GM12878 (cell line): ENCODE measurements around the gene TNIP1. TPM values are rescaled to one million over a fixed set of nuclear protein-coding genes. Genes with fewer than 3 reads are reported as not detected.

Source experiments
- ATAC-seq: fragments of 200-7000 bp; cut with Tn5 transposase; 3 replicates; pipeline ENCODE4 v1.9.1; 2020; ENCODE audit warnings: mild to moderate bottlenecking, moderate library complexity
- BruUV-seq: library from RNA; stranded (reverse); fragments of 400-500 nt; replicated peaks from 2 replicates; lab custom pipeline; 2021; lab: Mats Ljungman, UMichigan
- CTCF ChIA-PET: fragments of 300-600 bp; sonication (Branson Sonifier 250); formaldehyde crosslinking; extraction: SDS; loops from one replicate; lab custom pipeline; 2021; ENCODE audit warnings: inconsistent platforms; lab: Yijun Ruan, JAX
- POLR2A ChIA-PET: fragments of 350-600 bp; formaldehyde crosslinking; extraction: SDS; loops from one replicate; lab custom pipeline; 2021; ENCODE audit warnings: inconsistent platforms; lab: Charles Lee
- RAD21 ChIA-PET: fragments of 300-600 bp; sonication (Branson Sonifier 250); formaldehyde crosslinking; loops from one replicate; lab custom pipeline; 2023; ENCODE audit warnings: antibody characterized with exemption; ENCODE audit not compliant: unreplicated experiment; lab: Charles Lee
- SMC1A ChIA-PET: fragments of 300-600 bp; sonication (Branson Sonifier 250); formaldehyde crosslinking; loops from one replicate; lab custom pipeline; 2023; ENCODE audit not compliant: unreplicated experiment, uncharacterized antibody; lab: Charles Lee
- DNase-seq: peaks from one replicate; pipeline ENCODE4 v3.0.0-alpha.2; 2011; ENCODE audit warnings: low read depth, low spot score
- FAIRE-seq: peaks from 3 replicates; lab custom pipeline; 2011; peaks lifted over from hg19 to GRCh38; lab: Jason Lieb, UNC
- H2AFZ ChIP-seq: 2 replicates; pipeline ENCODE4 v1.6.0; 2011; ENCODE audit warnings: low read depth, low read length, control low read depth; ENCODE audit not compliant: control insufficient read depth
- H3K27ac ChIP-seq: 2 replicates; pipeline ENCODE4 v1.5.1; 2011; ENCODE audit warnings: control low read depth; ENCODE audit not compliant: control insufficient read depth, insufficient read depth
- H3K27me3 ChIP-seq, 2 experiments: replicated peaks in 1 of 2; 2 replicates each; pipeline versions ENCODE4 v1.6.0 to v1.6.1; 2011; ENCODE audit warnings: low read length in 1 of 2; ENCODE audit not compliant: control insufficient read depth in 2 of 2, insufficient read depth in 2 of 2
- H3K36me3 ChIP-seq, 2 experiments: 2 replicates each; pipeline ENCODE4 v1.5.1; 2011; ENCODE audit warnings: low read length in 1 of 2; ENCODE audit not compliant: control insufficient read depth in 2 of 2, insufficient read depth in 2 of 2
- H3K4me1 ChIP-seq: 2 replicates; pipeline ENCODE4 v1.6.1; 2011; ENCODE audit warnings: mild to moderate bottlenecking, low read length, moderate library complexity, mixed read lengths; ENCODE audit not compliant: control insufficient read depth, insufficient read depth
- H3K4me2 ChIP-seq: 2 replicates; pipeline ENCODE4 v1.6.0; 2011; ENCODE audit warnings: control low read depth; ENCODE audit not compliant: control insufficient read depth, insufficient read depth
- H3K4me3 ChIP-seq: fragments of 200-600 bp; sonication (generic); 2 replicates; pipeline ENCODE4 v1.5.1; 2016
- H3K79me2 ChIP-seq: 2 replicates; pipeline ENCODE4 v1.6.0; 2011; ENCODE audit warnings: low read length; ENCODE audit not compliant: control insufficient read depth, insufficient read depth
- H3K9ac ChIP-seq: 2 replicates; pipeline ENCODE4 v1.8.0; 2011; ENCODE audit warnings: low read length, control low read depth, mixed read lengths; ENCODE audit not compliant: control insufficient read depth, insufficient read depth
- H3K9me3 ChIP-seq: replicated peaks from 3 replicates; pipeline ENCODE4 v1.5.1; 2011; ENCODE audit warnings: mild to moderate bottlenecking, low read length; ENCODE audit not compliant: control insufficient read depth, insufficient read depth
- H4K20me1 ChIP-seq: 2 replicates; pipeline ENCODE4 v1.6.0; 2011; ENCODE audit not compliant: control insufficient read depth, insufficient read depth
- ATF2 ChIP-seq: IDR thresholded peaks from 2 replicates; pipeline ENCODE4 v1.6.1; 2012; ENCODE audit warnings: low read length, inconsistent platforms
- BHLHE40 ChIP-seq, 2 experiments: fragments of 450-650 bp in 1 of 2; IDR thresholded peaks; 2 replicates each; pipeline ENCODE4 v1.6.1; 2011 to 2017; ENCODE audit warnings: low read depth in 2 of 2, borderline replicate concordance in 1 of 2, improper control_type of control experiment in 1 of 2, low read length in 1 of 2, mild to moderate bottlenecking in 1 of 2
- BRCA1 ChIP-seq: IDR thresholded peaks from 2 replicates; pipeline ENCODE4 v1.6.1; 2011; ENCODE audit warnings: low read depth, low read length, improper control_type of control experiment
- CEBPB ChIP-seq, 2 experiments: fragments of 150-350 bp in 1 of 2; IDR thresholded peaks; 2 replicates each; pipeline ENCODE4 v1.6.1; 2012 to 2014; ENCODE audit warnings: low read depth in 2 of 2, low read length in 2 of 2, borderline replicate concordance in 1 of 2, inconsistent platforms in 1 of 2
- HDAC6 ChIP-seq: fragments of 200-600 bp; sonication (generic); IDR thresholded peaks from one replicate; pipeline ENCODE4 v1.8.0; 2017; ENCODE audit warnings: antibody characterized with exemption; ENCODE audit not compliant: unreplicated experiment
- JUND ChIP-seq: IDR thresholded peaks from 2 replicates; pipeline ENCODE4 v1.6.1; 2012; ENCODE audit warnings: low read depth, mild to moderate bottlenecking, low read length, improper control_type of control experiment, moderate library complexity
- MEF2A ChIP-seq: IDR thresholded peaks from 2 replicates; pipeline ENCODE4 v1.6.1; 2011; ENCODE audit warnings: low read depth, mild to moderate bottlenecking, low read length, moderate library complexity; ENCODE audit not compliant: insufficient read depth
- SMARCA5 ChIP-seq: fragments of 450-650 bp; IDR thresholded peaks from 2 replicates; pipeline ENCODE4 v1.6.1; 2017; ENCODE audit warnings: mild to moderate bottlenecking
- YBX1 ChIP-seq: fragments of 450-650 bp; IDR thresholded peaks from 2 replicates; pipeline ENCODE4 v1.6.1; 2016; ENCODE audit warnings: antibody characterized with exemption
- ZNF24 ChIP-seq: fragments of 450-650 bp; IDR thresholded peaks from 2 replicates; pipeline ENCODE4 v1.6.1; 2017; ENCODE audit warnings: antibody characterized with exemption, mild to moderate bottlenecking
- WGBS: methylation state at CpG from one replicate; pipeline ENCODE4 v1.1.6; 2016; ENCODE audit warnings: low lambda C conversion rate; ENCODE audit not compliant: insufficient replicate concordance, insufficient coverage; ENCODE audit errors: missing lambda C conversion rate; 5-methylcytosine and 5-hydroxymethylcytosine counted together
- in situ Hi-C: fragments of 300-500 bp; cut with MboI; formaldehyde crosslinking; loops from 9 replicates; pipeline ENCODE4 v1.14.3; 2018; ENCODE audit warnings: mixed read lengths
- intact Hi-C: fragments of 100-400 bp; cut with micrococcal nuclease; formaldehyde crosslinking; loops from one replicate; pipeline ENCODE4 v1.14.2; 2022; ENCODE audit not compliant: unreplicated experiment
- polyA plus RNA-seq, 11 experiments: library from polyadenylated mRNA; depleted of rRNA in 4 of 11; unstranded in 6 of 11; stranded (reverse) in 5 of 11; fragments of >200 nt; fragmentation: Nextera tagmentation in 4 of 11; fragmentation: Illumina TruSeq in 1 of 11; extraction: Ambion mirVana in 4 of 11; extraction: Trizol in 1 of 11; gene quantifications; 1 replicate in 1 of 11; 2 replicates in 10 of 11; pipeline versions ENCODE4 v1.2.1 to v1.2.3, GENCODE V29; 2011 to 2016; ENCODE audit warnings: inconsistent platforms in 2 of 11, missing spikeins in 2 of 11, low read depth in 1 of 11
- total RNA-seq, 4 experiments: library from RNA; depleted of rRNA in 3 of 4; stranded (reverse); fragments of >200 nt in 3 of 4; fragmentation: Illumina TruSeq in 1 of 4; extraction: Trizol in 1 of 4; gene quantifications; 2 replicates each; pipeline versions ENCODE4 v1.2.1 to v1.2.3, GENCODE V29; 2013 to 2021

Gene TNIP1
- total and polyA plus RNA-seq, 10 of the 15 experiments (the other 5 are each of a cell fraction or from before 2014, with no cell fraction given): 4.4 to 279 (median 150) TPM

GRCh38 chr5:151015974-151016587 lies 64.8 kb downstream of the TNIP1 start (continued):
- TF ChIP-seq SMARCA5 (no peak), JUND (no peak), BHLHE40 (IDR thresholded peaks at IDR 0.05; ENCODE audit: borderline replicate concordance in 1 of 2, low read depth in 2 of 2, low read length in 1 of 2) (no peak), MEF2A (no peak)

GRCh38 chr5:151014680-151015343 lies 66.0 kb downstream of the TNIP1 start:
- RAD21 ChIA-PET: no interaction called here
- Histone ChIP-seq H2AFZ (no peak overlapping the region), H4K20me1 (no peaks in the 10 kb centered on the region), H3K36me3 (no peaks in the 10 kb centered on the region), H3K4me2 (no peak overlapping the region), H3K9ac (no peak overlapping the region), H3K27ac (no peak overlapping the region), H3K4me3 (no peak overlapping the region), H3K9me3 (no peaks in the 10 kb centered on the region), H3K79me2 (no peaks in the 10 kb centered on the region), H3K27me3 (no peaks in the 10 kb centered on the region), H3K4me1 (no peaks in the 10 kb centered on the region)
- CTCF ChIA-PET: interaction anchor here (0.8 kb wide), 1 partner anchor 34 kb away, joined by 4 read pairs; no protein-coding TSS in a partner anchor
- FAIRE-seq (no peak), ATAC-seq (no peak), DNase-seq (no peak)
- no TSS peak for BruUV-seq
- POLR2A ChIA-PET: no interaction called here
- TF ChIP-seq HDAC6 (no peak), YBX1 (no peak), CEBPB (IDR thresholded peaks at IDR 0.05; ENCODE audit: borderline replicate concordance in 1 of 2, low read depth in 2 of 2, low read length in 2 of 2) (no peak), BRCA1 (no peak), ATF2 (no peak), ZNF24 (no peak)
- WGBS: 35% methylated on average over 4 of the region's 4 CpGs
- SMC1A ChIA-PET: interaction anchor here (1.6 kb wide), 1 partner anchor 11 kb away, joined by 3 read pairs; no protein-coding TSS in a partner anchor
- intact Hi-C loops (no loop called here), in situ Hi-C loops (no loop called here)
